ENCODE measurements around the gene SLC22A23.

Gene SLC22A23

DNA sequence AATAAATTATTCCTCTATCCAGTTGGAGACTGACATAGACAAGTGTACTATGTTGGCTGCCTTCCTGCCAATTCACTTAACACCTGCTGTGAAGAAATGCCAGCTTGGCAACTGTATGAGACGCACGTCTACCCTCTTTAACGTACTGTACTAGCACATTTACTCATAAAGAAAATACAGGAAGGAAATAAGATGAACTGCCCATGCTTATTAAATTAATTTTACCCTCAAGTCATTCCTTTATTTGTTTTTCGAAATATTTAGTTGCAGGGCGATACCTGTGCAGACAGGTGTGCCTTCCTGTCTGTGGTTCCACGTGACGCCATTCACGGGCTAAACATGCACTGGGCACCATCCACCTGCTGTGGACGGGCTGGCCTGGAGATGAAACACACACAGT is 146.1 kb downstream of the SLC22A23 start:
- Histone ChIP-seq H3K36me3 (no peaks in the 10 kb centered on the region), H3K4me3 (ENCODE audit: low read depth in 1 of 2, low read length in 1 of 2) (no peak overlapping the region), H3K9me3 (no peaks in the 10 kb centered on the region), H3K27me3 (peaks cover 17% of the 10 kb centered on the region), H3K27ac (no peak overlapping the region), H3K4me1 (ENCODE audit: control insufficient read depth in 1 of 2, insufficient read depth in 1 of 2, low read depth in 1 of 2, low read length in 1 of 2) (no peaks in the 10 kb centered on the region)
- no peak for TF ChIP-seq CTCF (IDR thresholded peaks at IDR 0.05)

- Histone ChIP-seq H3K9me3 (no peaks in the 10 kb centered on the region), H3K4me3 (ENCODE audit: low read depth in 1 of 2, low read length in 1 of 2) (no peak overlapping the region), H3K27ac (no peak overlapping the region), H3K27me3 (peaks cover 17% of the 10 kb centered on the region), H3K36me3 (no peaks in the 10 kb centered on the region), H3K4me1 (ENCODE audit: control insufficient read depth in 1 of 2, insufficient read depth in 1 of 2, low read depth in 1 of 2, low read length in 1 of 2) (no peaks in the 10 kb centered on the region)
- no peak for TF ChIP-seq CTCF (IDR thresholded peaks at IDR 0.05)
Observed at GRCh38 chr6:3310051-3310448, 146.8 kb downstream of the SLC22A23 start.

DNA sequence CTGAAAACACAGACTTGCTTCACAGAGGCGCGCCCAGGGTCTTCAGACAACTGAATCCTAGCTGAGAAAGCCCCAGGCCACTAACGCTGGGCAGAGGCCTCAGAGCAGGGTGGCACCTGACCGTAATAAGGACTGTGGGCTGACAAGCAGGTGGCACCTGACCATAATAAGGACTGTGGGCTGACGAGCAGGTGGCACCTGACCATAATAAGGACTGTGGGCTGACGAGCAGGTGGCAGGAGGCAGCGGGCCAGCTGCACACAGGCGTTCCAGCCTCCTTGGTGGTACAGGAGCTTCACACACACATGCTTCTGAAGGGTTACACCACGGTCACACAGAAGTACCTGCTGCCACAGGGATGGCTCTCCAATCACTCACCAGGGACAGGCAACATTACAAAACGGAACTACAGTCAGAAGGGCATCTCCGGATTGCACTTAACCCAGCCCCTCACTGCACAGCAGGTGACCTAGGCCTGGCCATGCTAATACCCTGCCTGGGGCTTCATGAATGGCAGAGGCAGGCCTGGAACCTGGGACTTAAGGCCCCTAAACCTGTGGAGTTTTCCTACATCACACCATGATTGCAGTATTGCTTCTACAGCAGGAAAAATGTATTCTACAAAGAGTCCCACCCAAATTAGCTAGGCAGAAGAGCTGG is 147.3 kb downstream of the SLC22A23 start:
- no peak for TF ChIP-seq CTCF (IDR thresholded peaks at IDR 0.05)
- Histone ChIP-seq H3K27me3 (peaks cover 17% of the 10 kb centered on the region), H3K27ac (no peak overlapping the region), H3K4me1 (ENCODE audit: control insufficient read depth in 1 of 2, insufficient read depth in 1 of 2, low read depth in 1 of 2, low read length in 1 of 2) (no peaks in the 10 kb centered on the region), H3K4me3 (ENCODE audit: low read depth in 1 of 2, low read length in 1 of 2) (no peak overlapping the region), H3K9me3 (no peaks in the 10 kb centered on the region), H3K36me3 (no peaks in the 10 kb centered on the region)

DNA sequence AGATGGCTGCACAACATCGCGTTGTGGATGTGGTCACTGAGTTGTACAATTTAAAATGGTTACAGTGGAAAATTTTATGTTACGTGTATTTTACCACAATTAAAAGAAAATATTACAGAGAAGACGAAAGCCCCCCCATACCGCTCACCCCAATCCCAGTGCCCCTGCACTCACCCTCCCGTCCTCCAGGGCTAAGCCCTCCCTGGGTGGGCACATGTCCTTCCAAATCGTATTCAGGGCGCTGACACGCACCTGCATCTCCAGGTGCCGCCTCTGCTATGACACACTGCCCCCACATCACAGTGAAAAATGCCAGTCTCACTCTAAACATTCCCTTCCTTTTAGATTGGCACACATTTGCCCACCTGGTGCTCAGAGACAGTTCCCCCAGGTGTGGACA is 148.7 kb downstream of the SLC22A23 start:
- no peak for TF ChIP-seq CTCF (IDR thresholded peaks at IDR 0.05)
- H3K27me3 ChIP-seq = peaks cover 12% of the 10 kb centered on the region
- no peak overlapping the region for H3K27ac ChIP-seq
- H3K4me1 ChIP-seq (ENCODE audit: control insufficient read depth in 1 of 2, insufficient read depth in 1 of 2, low read depth in 1 of 2, low read length in 1 of 2) = no peaks in the 10 kb centered on the region
- no peak overlapping the region for H3K4me3 ChIP-seq (ENCODE audit: low read depth in 1 of 2, low read length in 1 of 2)
- no peaks in the 10 kb centered on the region for H3K36me3 ChIP-seq
- no peaks in the 10 kb centered on the region for H3K9me3 ChIP-seq

DNA sequence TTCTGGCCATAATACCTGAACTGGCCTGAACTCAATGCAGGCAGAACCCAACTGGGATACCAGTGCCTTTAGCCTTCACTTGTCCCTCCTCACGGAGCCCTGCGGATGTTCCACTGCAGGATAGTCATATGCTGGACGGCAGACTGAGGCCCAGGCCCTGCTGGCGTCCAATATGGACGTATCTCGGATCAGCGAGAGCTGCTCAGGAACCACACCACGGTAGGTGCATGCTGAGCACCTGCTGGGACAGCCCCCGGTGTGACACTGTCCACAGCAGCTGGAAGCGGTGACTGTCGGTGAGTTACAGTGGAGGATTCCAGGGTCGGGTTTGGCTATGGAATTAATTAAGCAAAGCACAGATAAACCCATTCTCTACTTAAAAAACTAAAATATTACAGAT is 149.4 kb downstream of the SLC22A23 start:
- no peak for TF ChIP-seq CTCF (IDR thresholded peaks at IDR 0.05)
- Histone ChIP-seq H3K27me3 (peaks cover 12% of the 10 kb centered on the region), H3K4me1 (ENCODE audit: control insufficient read depth in 1 of 2, insufficient read depth in 1 of 2, low read depth in 1 of 2, low read length in 1 of 2) (no peaks in the 10 kb centered on the region), H3K4me3 (ENCODE audit: low read depth in 1 of 2, low read length in 1 of 2) (no peak overlapping the region), H3K36me3 (no peaks in the 10 kb centered on the region), H3K9me3 (no peaks in the 10 kb centered on the region), H3K27ac (no peak overlapping the region)

Measured in neutrophil (primary cell).